Measurements from ENCODE around the gene CLTCL1. TPM values are rescaled to one million over a fixed set of nuclear protein-coding genes. Genes with fewer than 3 reads are reported as not detected.

CLTCL1 gene
- total RNA-seq, 3 donors from 2014 or later (not counting 1 experiment from before 2014, with no cell fraction given): 0.86 to 1.2 (median 1.2) TPM

DNA sequence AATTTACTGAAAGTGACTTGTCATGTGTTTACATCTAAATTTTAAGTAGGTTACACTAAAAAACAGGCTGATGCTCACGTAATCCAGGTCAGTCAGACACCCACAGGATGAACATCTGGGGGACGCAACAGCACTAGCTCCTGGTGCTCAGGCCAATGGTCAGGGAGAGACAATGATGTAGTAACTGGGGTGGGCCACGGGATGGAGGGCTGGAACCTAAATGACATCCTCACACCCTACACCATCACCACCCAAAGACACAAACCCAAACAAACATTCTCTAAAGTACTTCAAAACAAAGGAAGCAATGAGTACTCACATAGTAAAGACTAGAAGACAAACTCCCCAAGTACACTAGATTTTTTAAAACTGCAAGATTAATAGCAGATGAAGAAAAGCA lies 59.5 kb downstream of the CLTCL1 start:
- Mint-ChIP-seq H3K4me1 (no peaks in the 10 kb centered on the region), H3K36me3 (no peaks in the 10 kb centered on the region), H3K27ac (no peak overlapping the region), H3K27me3 (ENCODE audit: low read depth in 2 of 2) (peaks cover 13 to 21% of the 10 kb centered on the region in 2 donors), H3K9me3 (no peaks in the 10 kb centered on the region), H3K4me3 (no peak overlapping the region)
- WGBS (ENCODE audit: insufficient coverage): 84% methylated on average over 2 of the region's 3 CpGs
- intact Hi-C loops (cut with micrococcal nuclease): no loop called here
- ATAC-seq: no peak
- Histone ChIP-seq H3K36me3 (ENCODE audit: control insufficient read depth, insufficient read depth, low read length) (no peaks in the 10 kb centered on the region), H3K4me3 (ENCODE audit: low read length) (no peak overlapping the region), H3K27ac (ENCODE audit: low read length) (no peak overlapping the region), H3K4me1 (ENCODE audit: control insufficient read depth, insufficient read depth, low read length) (no peaks in the 10 kb centered on the region), H3K9me3 (ENCODE audit: control insufficient read depth, insufficient read depth, low read length) (no peaks in the 10 kb centered on the region), H3K27me3 (ENCODE audit: control insufficient read depth, insufficient read depth, low read length) (no peaks in the 10 kb centered on the region)
- DNase-seq: no peak
- TF ChIP-seq, protein P1, sequence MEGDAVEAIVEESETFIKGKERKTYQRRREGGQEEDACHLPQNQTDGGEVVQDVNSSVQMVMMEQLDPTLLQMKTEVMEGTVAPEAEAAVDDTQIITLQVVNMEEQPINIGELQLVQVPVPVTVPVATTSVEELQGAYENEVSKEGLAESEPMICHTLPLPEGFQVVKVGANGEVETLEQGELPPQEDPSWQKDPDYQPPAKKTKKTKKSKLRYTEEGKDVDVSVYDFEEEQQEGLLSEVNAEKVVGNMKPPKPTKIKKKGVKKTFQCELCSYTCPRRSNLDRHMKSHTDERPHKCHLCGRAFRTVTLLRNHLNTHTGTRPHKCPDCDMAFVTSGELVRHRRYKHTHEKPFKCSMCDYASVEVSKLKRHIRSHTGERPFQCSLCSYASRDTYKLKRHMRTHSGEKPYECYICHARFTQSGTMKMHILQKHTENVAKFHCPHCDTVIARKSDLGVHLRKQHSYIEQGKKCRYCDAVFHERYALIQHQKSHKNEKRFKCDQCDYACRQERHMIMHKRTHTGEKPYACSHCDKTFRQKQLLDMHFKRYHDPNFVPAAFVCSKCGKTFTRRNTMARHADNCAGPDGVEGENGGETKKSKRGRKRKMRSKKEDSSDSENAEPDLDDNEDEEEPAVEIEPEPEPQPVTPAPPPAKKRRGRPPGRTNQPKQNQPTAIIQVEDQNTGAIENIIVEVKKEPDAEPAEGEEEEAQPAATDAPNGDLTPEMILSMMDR (IDR thresholded peaks at IDR 0.05): no peak

DNA sequence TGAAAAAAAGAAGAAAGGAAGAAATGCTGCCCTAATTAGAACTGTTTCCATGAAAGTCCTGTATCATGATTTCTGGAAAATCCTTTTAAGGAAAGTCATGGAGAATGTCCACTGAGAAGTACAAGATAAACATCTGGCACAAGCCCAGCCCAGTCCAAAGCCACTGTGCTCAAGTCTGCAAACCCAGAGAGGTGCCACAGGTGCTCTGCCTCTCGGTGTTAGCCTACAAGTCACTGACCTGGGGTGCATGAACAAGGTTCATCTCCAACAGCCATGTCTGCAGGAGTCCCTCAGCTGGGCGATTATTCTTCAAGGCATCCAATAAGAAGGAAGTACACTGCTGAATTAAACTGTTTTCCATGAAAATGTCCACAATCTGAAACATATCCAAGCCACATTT lies 61.9 kb downstream of the CLTCL1 start:
- Histone ChIP-seq H3K27me3 (ENCODE audit: control insufficient read depth, insufficient read depth, low read length) (no peaks in the 10 kb centered on the region), H3K9me3 (ENCODE audit: control insufficient read depth, insufficient read depth, low read length) (no peaks in the 10 kb centered on the region), H3K36me3 (ENCODE audit: control insufficient read depth, insufficient read depth, low read length) (no peaks in the 10 kb centered on the region), H3K4me3 (ENCODE audit: low read length) (no peak overlapping the region), H3K4me1 (ENCODE audit: control insufficient read depth, insufficient read depth, low read length) (no peaks in the 10 kb centered on the region), H3K27ac (ENCODE audit: low read length) (no peak overlapping the region)
- Mint-ChIP-seq H3K9me3 (no peaks in the 10 kb centered on the region), H3K4me1 (no peaks in the 10 kb centered on the region), H3K36me3 (no peaks in the 10 kb centered on the region), H3K27me3 (ENCODE audit: low read depth in 2 of 2) (peaks cover 0 to 6% of the 10 kb centered on the region in 2 donors), H3K4me3 (no peak overlapping the region), H3K27ac (no peak overlapping the region)
- intact Hi-C loops (cut with micrococcal nuclease): no loop called here
- WGBS (ENCODE audit: insufficient coverage): 69% methylated on average over 2 of the region's 2 CpGs
- TF ChIP-seq, protein P1 (IDR thresholded peaks at IDR 0.05): no peak
- no peak for DNase-seq
- ATAC-seq: no peak

DNA sequence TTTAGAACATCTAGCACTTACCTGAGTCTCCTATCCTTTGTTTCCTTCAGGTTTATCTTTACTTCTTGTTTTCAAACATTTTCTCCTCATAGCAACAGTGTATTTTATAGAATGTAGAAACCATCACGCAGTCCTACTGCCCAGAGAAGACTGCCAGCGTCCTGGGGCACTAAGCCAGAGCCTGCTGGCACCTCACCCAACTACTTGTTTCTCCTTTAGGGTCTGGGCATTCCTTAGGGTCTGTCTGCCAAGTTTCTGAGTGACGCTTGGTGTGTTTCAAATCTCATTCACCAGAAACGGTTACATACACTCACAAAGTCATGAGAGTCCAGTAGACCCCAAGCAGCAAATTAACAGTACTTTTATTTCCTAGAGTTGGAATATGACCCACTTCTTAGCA lies 63.3 kb downstream of the CLTCL1 start:
- H3K27me3 ChIP-seq (ENCODE audit: control insufficient read depth, insufficient read depth, low read length): no peaks in the 10 kb centered on the region
- intact Hi-C loops (cut with micrococcal nuclease): no loop called here

DNA sequence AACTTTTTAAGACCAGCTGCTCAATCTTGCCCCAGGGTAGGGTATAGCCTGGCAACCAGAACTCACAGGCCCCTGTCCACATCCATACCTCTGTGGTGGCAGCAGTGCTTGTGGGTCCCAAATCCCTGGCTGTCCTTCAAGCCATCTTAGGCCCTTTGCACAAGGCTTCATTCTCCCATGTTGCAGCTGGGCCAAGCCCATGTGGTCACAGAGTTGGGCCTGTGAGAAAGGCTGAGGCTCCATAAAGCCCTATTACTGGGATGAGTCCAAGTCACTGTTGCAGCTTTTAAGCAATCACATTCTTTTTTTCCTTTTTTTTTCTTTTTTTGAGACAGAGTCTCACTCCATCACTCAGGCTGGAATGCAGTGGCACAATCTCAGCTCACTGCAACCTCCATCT lies 65.1 kb downstream of the CLTCL1 start:
- no peaks in the 10 kb centered on the region for H3K36me3 Mint-ChIP-seq
- no peaks in the 10 kb centered on the region for H3K27me3 ChIP-seq (ENCODE audit: control insufficient read depth, insufficient read depth, low read length)
- intact Hi-C loops (cut with micrococcal nuclease): no loop called here
- no peaks in the 10 kb centered on the region for H3K36me3 ChIP-seq (ENCODE audit: control insufficient read depth, insufficient read depth, low read length)
- H3K4me1 ChIP-seq (ENCODE audit: control insufficient read depth, insufficient read depth, low read length): no peaks in the 10 kb centered on the region
- DNase-seq (no peak), ATAC-seq (no peak)
- no peak overlapping the region for H3K4me3 Mint-ChIP-seq
- no peak overlapping the region for H3K27ac Mint-ChIP-seq
- H3K9me3 Mint-ChIP-seq: no peaks in the 10 kb centered on the region
- H3K27me3 Mint-ChIP-seq (ENCODE audit: low read depth in 2 of 2): no peaks in the 10 kb centered on the region
- no peak overlapping the region for H3K27ac ChIP-seq (ENCODE audit: low read length)
- no peak overlapping the region for H3K4me3 ChIP-seq (ENCODE audit: low read length)
- no peaks in the 10 kb centered on the region for H3K9me3 ChIP-seq (ENCODE audit: control insufficient read depth, insufficient read depth, low read length)
- TF ChIP-seq, protein P1 (IDR thresholded peaks at IDR 0.05): no peak
- H3K4me1 Mint-ChIP-seq: no peaks in the 10 kb centered on the region

More for the DNA sequence above, 63.3 kb downstream of the CLTCL1 start:
- Histone ChIP-seq H3K4me1 (ENCODE audit: control insufficient read depth, insufficient read depth, low read length) (no peaks in the 10 kb centered on the region), H3K9me3 (ENCODE audit: control insufficient read depth, insufficient read depth, low read length) (no peaks in the 10 kb centered on the region), H3K27ac (ENCODE audit: low read length) (no peak overlapping the region), H3K4me3 (ENCODE audit: low read length) (no peak overlapping the region), H3K36me3 (ENCODE audit: control insufficient read depth, insufficient read depth, low read length) (no peaks in the 10 kb centered on the region)
- no peak overlapping the region for H3K27ac Mint-ChIP-seq
- no peaks in the 10 kb centered on the region for H3K4me1 Mint-ChIP-seq
- TF ChIP-seq, protein P1 (IDR thresholded peaks at IDR 0.05): no peak
- no peaks in the 10 kb centered on the region for H3K9me3 Mint-ChIP-seq
- WGBS (ENCODE audit: insufficient coverage): 83% methylated on average over 4 of the region's 4 CpGs
- H3K4me3 Mint-ChIP-seq: no peak overlapping the region
- peaks cover 0 to 4% of the 10 kb centered on the region in 2 donors for H3K27me3 Mint-ChIP-seq (ENCODE audit: low read depth in 2 of 2)
- H3K36me3 Mint-ChIP-seq: no peaks in the 10 kb centered on the region
- no peak for DNase-seq
- ATAC-seq: no peak

All from natural killer cell (primary cell).